HEK293T (cell line): ENCODE measurements around the gene TBC1D22B.
A peak's percentile ranks its signal among the peaks of the same experiment; 100 is the strongest.

Experiments used
- CTCF ChIA-PET: fragments of 350-600 bp; formaldehyde crosslinking; extraction: SDS; loops from one replicate; lab custom pipeline; 2021; ENCODE audit warnings: antibody characterized with exemption, inconsistent platforms; lab: Yijun Ruan, JAX
- POLR2A ChIA-PET: fragments of 350-600 bp; formaldehyde crosslinking; extraction: SDS; loops from one replicate; lab custom pipeline; 2020; ENCODE audit warnings: antibody characterized with exemption, inconsistent platforms; lab: Yijun Ruan, JAX
- DNase-seq: peaks from one replicate; pipeline ENCODE4 v3.0.0; 2012; ENCODE audit warnings: mixed read lengths; ENCODE audit errors: extremely low spot score
- ARNT ChIP-seq: fragments of 450-650 bp; IDR thresholded peaks from 2 replicates; pipeline ENCODE4 v1.6.1; 2017; ENCODE audit warnings: mild to moderate bottlenecking
- BHLHE40 ChIP-seq: fragments of 450-650 bp; IDR thresholded peaks from 2 replicates; pipeline ENCODE4 v1.6.1; 2016; ENCODE audit warnings: mild to moderate bottlenecking, moderate library complexity, borderline replicate concordance
- CTBP1 ChIP-seq: fragments of 450-650 bp; IDR thresholded peaks from 2 replicates; pipeline ENCODE4 v1.6.1; 2016; ENCODE audit warnings: borderline replicate concordance
- ELF4 ChIP-seq: fragments of 450-650 bp; IDR thresholded peaks from 2 replicates; pipeline ENCODE4 v1.6.1; 2017; ENCODE audit warnings: antibody characterized with exemption
- FOXA1 ChIP-seq: fragments of 450-650 bp; IDR thresholded peaks from 2 replicates; pipeline ENCODE4 v1.6.1; 2016; ENCODE audit warnings: mild to moderate bottlenecking
- FOXK2 ChIP-seq: fragments of 450-650 bp; IDR thresholded peaks from 2 replicates; pipeline ENCODE4 v1.6.1; 2016; ENCODE audit warnings: mild to moderate bottlenecking
- FOXM1 ChIP-seq: fragments of 450-650 bp; IDR thresholded peaks from 2 replicates; pipeline ENCODE4 v1.6.1; 2017; ENCODE audit warnings: mild to moderate bottlenecking, borderline replicate concordance
- HDGF ChIP-seq: fragments of 450-650 bp; IDR thresholded peaks from 2 replicates; pipeline ENCODE4 v1.6.1; 2017; ENCODE audit warnings: antibody characterized with exemption, borderline replicate concordance
- L3MBTL2 ChIP-seq: fragments of 450-650 bp; conservative IDR thresholded peaks from 2 replicates; pipeline ENCODE4 v1.6.1; 2016; ENCODE audit warnings: mild to moderate bottlenecking
- LEF1 ChIP-seq: fragments of 450-650 bp; IDR thresholded peaks from 2 replicates; pipeline ENCODE4 v1.6.1; 2017; ENCODE audit warnings: mild to moderate bottlenecking, borderline replicate concordance
- NFRKB ChIP-seq: fragments of 450-650 bp; IDR thresholded peaks from 2 replicates; pipeline ENCODE4 v1.6.1; 2016; ENCODE audit warnings: mild to moderate bottlenecking, moderate library complexity
- SP1 ChIP-seq: fragments of 450-650 bp; IDR thresholded peaks from 2 replicates; pipeline ENCODE4 v1.6.1; 2017
- SUZ12 ChIP-seq: fragments of 450-650 bp; IDR thresholded peaks from 2 replicates; pipeline ENCODE4 v1.6.1; 2016; ENCODE audit warnings: mild to moderate bottlenecking
- TARDBP ChIP-seq: fragments of 450-650 bp; IDR thresholded peaks from 2 replicates; pipeline ENCODE4 v1.6.1; 2016
- ZNF384 ChIP-seq: fragments of 450-650 bp; IDR thresholded peaks from 2 replicates; pipeline ENCODE4 v1.6.1; 2016
- TF ChIP-seq, protein P1 (sequence below): fragments of 450-650 bp; IDR thresholded peaks from 2 replicates; pipeline ENCODE4 v1.6.1; 2016

The TBC1D22B gene

GRCh38 chr6:37262446-37263026, 5.0 kb downstream of the TBC1D22B start:
- DNase-seq, result no peak
- CTCF ChIA-PET, result no interaction called here
- POLR2A ChIA-PET, result no interaction called here
- no peak for TF ChIP-seq BHLHE40
- TF ChIP-seq HDGF, result no peak
- no peak for TF ChIP-seq ZNF384

DNA sequence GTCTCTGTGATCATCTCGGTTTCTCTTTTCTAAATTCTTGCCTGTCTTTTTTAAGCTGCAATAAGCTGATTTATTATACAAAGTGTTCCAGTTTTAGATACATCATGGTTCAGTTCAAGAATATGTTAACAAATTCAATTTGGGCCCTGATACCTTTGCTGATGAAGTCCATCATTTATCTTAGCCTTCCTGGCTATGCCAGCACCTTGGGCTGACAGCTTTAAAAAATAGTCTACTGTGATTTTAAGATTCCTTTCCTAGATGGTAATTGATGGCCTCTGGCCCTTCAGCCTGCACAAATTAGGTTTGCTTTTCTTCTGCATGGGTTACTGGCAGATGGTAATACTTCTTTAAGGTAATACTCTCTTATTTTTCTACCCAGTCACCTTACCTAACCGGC, 7.4 kb downstream of the TBC1D22B start:
- POLR2A ChIA-PET, result no interaction called here
- no peak for DNase-seq
- TF ChIP-seq TARDBP (no peak), SP1 (no peak), ELF4 (no peak), LEF1 (no peak), SUZ12 (no peak), ARNT (no peak), ZNF384 (no peak), NFRKB (no peak)
- TF ChIP-seq, protein P1, sequence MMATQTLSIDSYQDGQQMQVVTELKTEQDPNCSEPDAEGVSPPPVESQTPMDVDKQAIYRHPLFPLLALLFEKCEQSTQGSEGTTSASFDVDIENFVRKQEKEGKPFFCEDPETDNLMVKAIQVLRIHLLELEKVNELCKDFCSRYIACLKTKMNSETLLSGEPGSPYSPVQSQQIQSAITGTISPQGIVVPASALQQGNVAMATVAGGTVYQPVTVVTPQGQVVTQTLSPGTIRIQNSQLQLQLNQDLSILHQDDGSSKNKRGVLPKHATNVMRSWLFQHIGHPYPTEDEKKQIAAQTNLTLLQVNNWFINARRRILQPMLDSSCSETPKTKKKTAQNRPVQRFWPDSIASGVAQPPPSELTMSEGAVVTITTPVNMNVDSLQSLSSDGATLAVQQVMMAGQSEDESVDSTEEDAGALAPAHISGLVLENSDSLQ, result no peak
- CTCF ChIA-PET, result interaction anchor here (1.0 kb wide), 1 partner anchor 55 kb away, joined by 3 read pairs; no protein-coding TSS in a partner anchor

GRCh38 chr6:37265860-37266259, 8.3 kb downstream of the TBC1D22B start:
- ChIA-PET POLR2A (no interaction called here), CTCF (interaction anchor here (0.7 to 1.1 kb wide), 2 partner anchors 248 to 257 kb away, joined by 3 read pairs; no protein-coding TSS in a partner anchor)
- no peak for DNase-seq
- TF ChIP-seq FOXK2, result no peak
- no peak for TF ChIP-seq FOXA1
- TF ChIP-seq ZNF384, result no peak
- no peak for TF ChIP-seq TARDBP
- TF ChIP-seq ARNT, result no peak
- TF ChIP-seq L3MBTL2, result no peak
- TF ChIP-seq, protein P1, result no peak
- TF ChIP-seq ELF4, result no peak

DNA sequence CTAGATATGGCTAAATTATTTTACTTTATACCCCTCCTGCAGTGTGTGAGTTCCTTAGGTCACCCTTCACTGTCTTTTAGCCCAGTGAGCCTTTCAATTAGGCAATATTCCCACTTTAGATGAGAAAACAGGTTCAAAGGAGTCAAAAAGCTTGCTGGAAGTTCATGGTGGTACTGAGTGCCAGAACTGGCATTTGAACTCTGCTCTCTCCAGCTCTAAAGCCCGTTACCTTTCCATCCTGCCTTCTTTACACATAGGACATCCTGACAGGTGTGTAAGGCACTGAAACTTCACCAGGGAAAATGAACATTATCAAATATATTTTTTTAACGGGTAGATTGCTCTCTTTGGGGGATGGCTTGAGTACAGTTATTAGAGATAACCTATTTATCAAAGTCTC, 11.5 kb downstream of the TBC1D22B start:
- no peak for TF ChIP-seq SP1
- no peak for TF ChIP-seq ZNF384
- TF ChIP-seq FOXA1, result no peak
- TF ChIP-seq L3MBTL2, result no peak
- TF ChIP-seq CTBP1, result no peak
- no peak for TF ChIP-seq BHLHE40
- no peak for TF ChIP-seq LEF1
- TF ChIP-seq NFRKB, result no peak
- TF ChIP-seq SUZ12, result no peak
- TF ChIP-seq, protein P1, result no peak
- ChIA-PET POLR2A (no interaction called here), CTCF (no interaction called here)
- DNase-seq, result no peak

GRCh38 chr6:37272834-37273566, 15.4 kb downstream of the TBC1D22B start:
- ChIA-PET POLR2A (interaction anchor here (1.2 kb wide), 1 partner anchor 16 kb away, joined by 3 read pairs; the partner anchor contains the start of gene TBC1D22B), CTCF (no interaction called here)
- TF ChIP-seq FOXA1 (no peak), BHLHE40 (no peak), SP1 (no peak), LEF1 (no peak), ARNT (no peak), L3MBTL2 (no peak), ELF4 (no peak), FOXM1 (no peak), TARDBP (no peak), NFRKB (no peak), ZNF384 (no peak), HDGF (no peak), CTBP1 (no peak), FOXK2 (no peak), SUZ12 (no peak)
- TF ChIP-seq, protein P1, result no peak
- DNase-seq, result no peak

GRCh38 chr6:37273690-37274089, 16.1 kb downstream of the TBC1D22B start:
- no peak for DNase-seq
- TF ChIP-seq SP1, result no peak
- TF ChIP-seq HDGF, result no peak
- TF ChIP-seq ARNT, result no peak
- no peak for TF ChIP-seq TARDBP
- TF ChIP-seq FOXM1, result no peak
- TF ChIP-seq, protein P1, result peak; percentile 37; the same call in 1 of the 2 replicates
- CTCF ChIA-PET, result no interaction called here
- POLR2A ChIA-PET, result interaction anchor here (1.2 kb wide), 1 partner anchor 16 kb away, joined by 3 read pairs; the partner anchor contains the start of gene TBC1D22B
